Cardiac fibroblast (primary cell): ENCODE data around the gene KRT74.

Experiments used
- DNase-seq, 2 donors: peaks; one replicate each; pipeline versions ENCODE4 v3.0.0 to v3.0.0-alpha.2; 2010; ENCODE audit warnings: low read depth in 2 of 2
- H3K4me3 ChIP-seq, 2 donors: replicated peaks in 1 of 2; 1 replicate in 1 of 2; 2 replicates in 1 of 2; pipeline ENCODE4 v1.5.1; 2011; ENCODE audit warnings: low read depth in 2 of 2, low read length in 2 of 2, mild to moderate bottlenecking in 2 of 2, moderate library complexity in 1 of 2
- TF ChIP-seq, protein P1 (sequence below): IDR thresholded peaks from one replicate; pipeline ENCODE4 v1.5.1; 2011; ENCODE audit warnings: low read depth, mild to moderate bottlenecking, low read length, inconsistent platforms

KRT74 gene

DNA sequence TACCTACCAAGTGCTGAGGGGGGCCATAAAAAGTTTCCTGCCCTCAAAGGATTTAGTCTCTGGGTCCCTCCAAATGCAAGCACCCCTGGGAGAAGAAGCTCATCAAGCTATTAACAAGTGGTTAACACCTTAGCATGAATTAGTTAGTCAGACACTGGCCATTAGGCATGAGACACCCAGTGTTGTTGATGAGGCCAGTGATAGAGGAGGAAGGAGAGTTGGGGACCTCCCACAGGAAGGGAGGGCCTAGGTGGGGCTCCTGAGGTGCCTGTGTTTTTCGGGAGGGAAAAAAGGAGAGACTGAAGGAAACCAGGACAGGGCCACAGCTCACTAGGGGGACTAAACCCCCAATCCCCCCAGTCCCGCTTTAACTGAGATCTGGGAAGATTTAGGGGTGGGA is 16.2 kb downstream of the KRT74 start:
- H3K4me3 ChIP-seq = no peak overlapping the region
- TF ChIP-seq, protein P1, sequence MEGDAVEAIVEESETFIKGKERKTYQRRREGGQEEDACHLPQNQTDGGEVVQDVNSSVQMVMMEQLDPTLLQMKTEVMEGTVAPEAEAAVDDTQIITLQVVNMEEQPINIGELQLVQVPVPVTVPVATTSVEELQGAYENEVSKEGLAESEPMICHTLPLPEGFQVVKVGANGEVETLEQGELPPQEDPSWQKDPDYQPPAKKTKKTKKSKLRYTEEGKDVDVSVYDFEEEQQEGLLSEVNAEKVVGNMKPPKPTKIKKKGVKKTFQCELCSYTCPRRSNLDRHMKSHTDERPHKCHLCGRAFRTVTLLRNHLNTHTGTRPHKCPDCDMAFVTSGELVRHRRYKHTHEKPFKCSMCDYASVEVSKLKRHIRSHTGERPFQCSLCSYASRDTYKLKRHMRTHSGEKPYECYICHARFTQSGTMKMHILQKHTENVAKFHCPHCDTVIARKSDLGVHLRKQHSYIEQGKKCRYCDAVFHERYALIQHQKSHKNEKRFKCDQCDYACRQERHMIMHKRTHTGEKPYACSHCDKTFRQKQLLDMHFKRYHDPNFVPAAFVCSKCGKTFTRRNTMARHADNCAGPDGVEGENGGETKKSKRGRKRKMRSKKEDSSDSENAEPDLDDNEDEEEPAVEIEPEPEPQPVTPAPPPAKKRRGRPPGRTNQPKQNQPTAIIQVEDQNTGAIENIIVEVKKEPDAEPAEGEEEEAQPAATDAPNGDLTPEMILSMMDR = no peak
- DNase-seq = no peak

DNA sequence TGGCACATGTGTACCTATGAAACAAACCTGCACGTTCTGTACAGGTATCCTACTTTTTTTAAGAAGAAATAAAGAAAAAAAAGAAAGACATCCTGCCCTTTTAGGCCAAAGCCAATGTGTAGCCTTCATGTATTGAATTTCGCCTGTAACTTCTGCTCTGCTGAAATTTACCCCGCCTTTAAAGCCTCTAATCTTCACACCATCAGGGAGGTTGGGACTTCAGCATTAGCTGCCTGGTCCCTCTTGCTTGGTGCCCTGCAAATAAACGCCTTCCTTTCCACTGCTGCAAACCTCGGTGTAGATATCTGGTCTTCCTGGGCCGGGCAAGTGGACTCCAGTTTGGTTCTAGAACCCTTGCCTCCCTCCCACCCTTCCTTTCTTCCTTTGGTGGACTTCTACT is 18.1 kb downstream of the KRT74 start:
- TF ChIP-seq, protein P1 = no peak
- H3K4me3 ChIP-seq = no peak overlapping the region
- DNase-seq = no peak

DNA sequence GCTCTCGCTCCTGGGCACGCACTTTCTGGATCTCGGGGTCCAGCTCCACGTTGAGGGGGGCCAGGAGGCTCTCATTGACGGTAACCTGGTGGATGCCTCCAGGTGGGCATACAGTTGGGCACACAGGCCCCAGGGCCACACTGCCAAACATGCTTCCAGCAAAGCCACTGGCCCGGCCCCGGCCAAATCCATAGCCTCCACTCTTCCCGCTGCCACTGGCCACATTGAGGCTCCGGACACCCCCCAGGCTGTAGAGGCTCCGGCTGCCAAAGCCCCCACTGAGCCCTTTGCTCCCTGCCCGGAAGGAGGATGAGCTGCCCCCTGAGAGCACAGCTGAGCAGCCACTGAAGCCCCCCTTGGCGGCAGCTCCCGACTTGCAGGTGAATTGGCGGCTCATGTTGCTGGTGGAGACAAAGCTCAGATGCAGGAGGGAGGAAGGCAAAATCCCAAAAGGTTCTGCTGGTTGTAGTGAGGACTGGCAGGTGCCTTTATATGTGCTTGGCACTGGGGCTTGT is 20.9 kb downstream of the KRT74 start, which contains the start of gene KRT71:
TSS of gene KRT71 (minus strand) at position 465 of the 515 bp plus-strand sequence. CDS start at position 397, 68 bp downstream.
- no peak for DNase-seq
- H3K4me3 ChIP-seq = no peak within 1 kb of the TSS
- TF ChIP-seq, protein P1 = no peak

DNA sequence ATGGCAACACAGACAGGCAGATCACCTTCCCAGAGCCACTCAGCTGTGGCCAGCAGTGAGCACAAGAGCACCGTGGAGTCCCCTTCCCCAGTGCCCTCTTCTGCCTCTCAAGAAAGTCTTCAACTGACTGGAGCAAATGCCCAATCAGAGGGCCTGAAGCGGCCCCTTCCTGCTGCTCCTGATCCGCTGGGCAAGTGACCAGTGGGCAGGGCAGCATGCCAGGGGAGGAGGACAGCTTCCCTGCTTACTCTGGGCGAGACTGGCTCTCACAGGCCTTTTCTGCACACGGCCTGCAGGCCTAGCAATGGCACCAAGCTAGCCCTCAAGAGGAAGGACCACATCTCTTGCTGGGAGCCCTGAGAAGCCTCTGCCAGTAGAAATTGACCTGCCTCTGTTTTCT is 21.6 kb downstream of the KRT74 start:
- DNase-seq = no peak
- H3K4me3 ChIP-seq = no peak overlapping the region
- TF ChIP-seq, protein P1 = no peak

DNA sequence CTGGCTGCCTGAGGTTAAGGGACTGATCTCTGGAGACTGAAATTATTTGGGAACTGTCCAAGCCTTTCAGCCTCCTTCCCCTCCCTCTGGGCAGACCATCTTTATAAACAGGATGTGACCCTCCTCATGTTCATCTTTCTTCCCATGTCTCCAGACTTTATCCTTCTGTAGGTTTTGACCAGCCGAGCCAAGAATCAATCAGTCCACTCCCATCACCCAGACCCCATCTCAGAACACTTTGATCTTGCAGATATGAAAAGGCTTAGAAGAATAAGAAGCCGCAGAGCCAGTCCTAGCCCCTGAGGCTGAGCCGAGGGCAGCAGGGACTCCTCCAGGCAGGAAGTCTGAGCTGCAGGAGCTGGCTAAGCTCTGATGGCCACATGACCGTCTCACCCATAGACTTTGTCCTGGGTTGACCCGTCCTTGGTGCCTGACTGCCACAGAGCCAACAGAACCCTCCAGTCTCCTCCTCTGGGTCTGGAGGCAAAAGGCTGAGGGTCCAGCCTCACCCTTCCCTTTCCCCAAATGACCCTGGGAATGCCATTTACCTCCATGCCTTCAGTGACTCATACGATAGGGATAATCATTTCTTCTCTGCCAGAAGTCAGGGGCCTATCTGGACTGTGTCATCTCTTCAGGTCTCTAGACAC is 22.3 kb downstream of the KRT74 start:
- no peak for DNase-seq
- H3K4me3 ChIP-seq = no peak overlapping the region
- TF ChIP-seq, protein P1 = no peak

DNA sequence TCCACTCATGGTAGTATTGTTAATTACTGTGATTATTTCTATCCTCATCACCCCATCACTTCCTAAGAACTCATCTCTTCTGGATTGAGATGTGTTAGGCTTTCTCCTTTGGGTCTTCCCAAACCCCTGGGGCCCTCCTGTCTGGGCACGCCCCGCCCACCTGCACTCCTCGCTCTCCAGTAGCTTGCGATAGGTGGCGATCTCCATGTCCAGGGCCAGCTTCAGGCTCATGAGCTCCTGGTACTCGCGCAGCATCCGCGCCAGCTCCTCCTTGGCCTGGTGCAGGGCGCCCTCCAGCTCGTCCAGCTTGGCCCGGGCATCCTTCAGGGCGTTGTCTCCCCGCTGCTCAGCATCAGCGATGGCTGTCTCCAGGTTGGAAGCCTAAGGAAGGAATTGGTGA is 27.5 kb downstream of the KRT74 start:
- DNase-seq = no peak
- H3K4me3 ChIP-seq = no peak overlapping the region
- TF ChIP-seq, protein P1 = no peak
